Articular chondrocyte of knee joint (primary cell): ENCODE results near the gene PPP3CB. TPM values are rescaled to one million over a fixed set of nuclear protein-coding genes. Genes with fewer than 3 reads are reported as not detected.

Experiments used
- small RNA-seq: library from RNA; depleted of rRNA; stranded (forward); fragments of <200 nt; gene quantifications from one replicate; pipeline ENCODE3, GENCODE V24; 2012
- total RNA-seq: library from RNA; depleted of rRNA; stranded (reverse); fragments of >200 nt; gene quantifications from 2 replicates; pipeline ENCODE4 v1.2.3, GENCODE V29; 2012

The PPP3CB gene
- total RNA-seq = 48.3 and 54.6 TPM in 2 replicates

GRCh38 chr10:73495884-73496674 is at the start of gene PPP3CB:
Gene PPP3CB, minus strand, starts transcription at chr10:73496024. Its CDS starts 135 bp downstream, at chr10:73495889.

GRCh38 chr10:73433538-73433867 is 62.3 kb downstream of the PPP3CB start, which contains the start of gene MSS51:
Gene MSS51, minus strand, starts transcription at chr10:73433561. Its CDS starts 5,277 bp downstream, at chr10:73428284.

GRCh38 chr10:73413528-73414229 is 82.1 kb downstream of the PPP3CB start, which contains the start of gene ANXA7:
Gene ANXA7, minus strand, starts transcription at chr10:73414058. Its CDS starts 13,202 bp downstream, at chr10:73400856.

Small RNA genes within 50 kb of the gene (small RNA-seq; reads per million reads assigned to genes)
- not detected for gene RNU6-883P

Other genes with a start within 250 kb of the PPP3CB start
- gene DNAJC9, start 248.8 kb downstream of the PPP3CB start, total RNA-seq = 15.8 and 19.9 TPM in 2 replicates
- 74.5 and 81.9 TPM in 2 replicates for gene MRPS16, start 243.4 kb downstream of the PPP3CB start, total RNA-seq
- gene CFAP70, start 137.2 kb downstream of the PPP3CB start, total RNA-seq = 1.8 and 3.6 TPM in 2 replicates
- gene ANXA7, start 82.0 kb downstream of the PPP3CB start, total RNA-seq = 145 and 163 TPM in 2 replicates
- gene MSS51, start 62.5 kb downstream of the PPP3CB start, total RNA-seq = 2.5 and 3.1 TPM in 2 replicates
- gene USP54, start 95.3 kb upstream of the PPP3CB start, total RNA-seq = 12.8 and 16.1 TPM in 2 replicates
- 0.26 and 0.32 TPM in 2 replicates for gene MYOZ1, start 145.4 kb upstream of the PPP3CB start, total RNA-seq
- not detected in 2 replicates for gene SYNPO2L, start 160.0 kb upstream of the PPP3CB start, total RNA-seq
- gene AGAP5, start 202.1 kb upstream of the PPP3CB start, total RNA-seq = 3.6 and 4.7 TPM in 2 replicates
- 47.0 and 49.2 TPM in 2 replicates for gene SEC24C, start 248.3 kb upstream of the PPP3CB start, total RNA-seq